ENCODE results near the gene DTNB.

DTNB gene

DNA sequence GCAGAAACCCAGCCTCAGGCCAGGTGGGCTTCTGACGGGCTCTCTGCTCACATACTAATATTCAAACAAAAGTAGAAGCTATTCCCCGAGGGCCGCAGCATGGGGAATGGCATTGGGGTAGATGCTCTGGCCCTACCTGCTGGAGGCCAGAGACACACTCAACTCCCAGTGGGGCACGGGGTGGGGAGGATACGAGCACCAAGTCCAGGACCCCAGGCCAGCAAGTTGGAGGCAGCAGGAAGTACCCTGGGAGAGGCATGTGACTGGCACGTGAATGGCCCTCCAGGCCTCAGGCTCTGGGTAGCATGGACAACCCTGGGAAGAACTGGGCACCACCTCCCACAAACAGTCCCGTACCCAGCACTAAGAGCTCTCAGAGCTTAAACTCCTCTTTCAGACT is 335.5 kb downstream of the DTNB start:
- H3K36me3 ChIP-seq (replicated peaks; ENCODE audit: low read depth, low read length): no peaks in the 10 kb centered on the region
- H3K4me2 ChIP-seq (ENCODE audit: low read length): no peak overlapping the region
- no peaks in the 10 kb centered on the region for H3K9me3 ChIP-seq (ENCODE audit: insufficient read depth, low read length)
- no peak overlapping the region for H2AFZ ChIP-seq (ENCODE audit: low read depth, low read length)
- peaks cover under 1% of the 10 kb centered on the region; the same call in 1 of the 2 replicates for H3K27me3 ChIP-seq (ENCODE audit: low read depth, low read length)
- TF ChIP-seq EZH2phosphoT487 (IDR thresholded peaks at IDR 0.05; ENCODE audit: low read depth): no peak
- TF ChIP-seq CTCF (IDR thresholded peaks at IDR 0.05; ENCODE audit: low read depth, low read length): no peak
- no peaks in the 10 kb centered on the region for H3K79me2 ChIP-seq (ENCODE audit: low read length)
- no peak overlapping the region for H3K9ac ChIP-seq (ENCODE audit: low read length)
- no peak overlapping the region for H3K4me3 ChIP-seq (ENCODE audit: low read length)
- no peak overlapping the region for H3K27ac ChIP-seq (ENCODE audit: low read length)
- H4K20me1 ChIP-seq (ENCODE audit: insufficient read depth, low read length): peaks cover 51% of the 10 kb centered on the region
- H3K4me1 ChIP-seq (ENCODE audit: low read length): peaks cover 4% of the 10 kb centered on the region; the same call in 1 of the 2 replicates

DNA sequence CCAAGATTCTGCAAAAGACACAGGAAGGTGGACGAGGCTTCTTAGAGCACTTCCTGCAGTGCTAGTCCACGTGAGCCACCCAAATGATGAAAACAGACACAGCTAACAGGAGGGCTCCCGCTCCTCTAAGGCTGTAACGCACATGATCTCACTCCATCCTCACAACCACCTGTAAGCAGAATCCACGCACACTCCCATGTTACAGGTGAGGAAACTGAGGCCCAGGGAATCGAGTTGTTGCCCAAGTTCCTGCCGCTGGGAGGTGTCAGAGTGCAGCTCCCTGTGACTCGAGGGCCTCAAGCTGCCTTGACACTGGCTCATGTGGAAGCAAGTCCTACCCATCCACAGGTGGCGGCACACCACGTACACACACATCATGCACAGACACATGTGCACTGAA is 336.1 kb downstream of the DTNB start:
- H3K79me2 ChIP-seq (ENCODE audit: low read length): no peaks in the 10 kb centered on the region
- no peaks in the 10 kb centered on the region for H3K9me3 ChIP-seq (ENCODE audit: insufficient read depth, low read length)
- no peak overlapping the region for H3K27ac ChIP-seq (ENCODE audit: low read length)
- no peak overlapping the region for H3K9ac ChIP-seq (ENCODE audit: low read length)
- no peaks in the 10 kb centered on the region for H3K36me3 ChIP-seq (replicated peaks; ENCODE audit: low read depth, low read length)
- H3K4me2 ChIP-seq (ENCODE audit: low read length): no peak overlapping the region
- no peak overlapping the region for H3K4me3 ChIP-seq (ENCODE audit: low read length)
- no peaks in the 10 kb centered on the region for H3K27me3 ChIP-seq (ENCODE audit: low read depth, low read length)
- TF ChIP-seq CTCF (IDR thresholded peaks at IDR 0.05; ENCODE audit: low read depth, low read length) (no peak), EZH2phosphoT487 (IDR thresholded peaks at IDR 0.05; ENCODE audit: low read depth) (no peak)
- H4K20me1 ChIP-seq (ENCODE audit: insufficient read depth, low read length): peaks cover 57% of the 10 kb centered on the region
- H2AFZ ChIP-seq (ENCODE audit: low read depth, low read length): no peak overlapping the region
- H3K4me1 ChIP-seq (ENCODE audit: low read length): no peaks in the 10 kb centered on the region

DNA sequence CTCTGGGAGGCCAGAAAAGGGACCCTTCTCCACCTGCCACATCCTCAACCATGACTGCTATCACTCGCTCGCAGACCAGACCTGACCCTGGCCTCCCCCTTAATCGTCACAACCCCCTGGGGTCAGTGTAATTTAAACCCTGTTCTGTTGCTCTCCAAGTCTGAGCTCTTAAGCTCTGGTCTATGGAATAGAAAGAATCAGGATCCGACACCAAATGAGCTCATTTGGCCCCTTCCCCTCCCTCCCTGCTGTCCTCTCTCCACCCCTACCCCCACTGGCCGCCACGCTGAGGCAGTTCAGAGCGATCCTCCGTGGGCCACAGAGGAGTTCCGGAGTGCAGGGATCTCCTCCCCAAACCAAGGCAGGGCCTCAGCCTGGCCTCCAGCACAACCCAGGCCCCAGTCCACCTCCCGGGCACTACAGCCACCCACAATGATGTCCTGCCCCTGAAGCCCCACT is 337.0 kb downstream of the DTNB start:
- Histone ChIP-seq H2AFZ (ENCODE audit: low read depth, low read length) (no peak overlapping the region), H3K4me3 (ENCODE audit: low read length) (no peak overlapping the region), H3K9me3 (ENCODE audit: insufficient read depth, low read length) (no peaks in the 10 kb centered on the region), H4K20me1 (ENCODE audit: insufficient read depth, low read length) (peaks cover 59% of the 10 kb centered on the region), H3K27me3 (ENCODE audit: low read depth, low read length) (no peaks in the 10 kb centered on the region), H3K9ac (ENCODE audit: low read length) (no peak overlapping the region), H3K27ac (ENCODE audit: low read length) (no peak overlapping the region), H3K4me2 (ENCODE audit: low read length) (no peak overlapping the region), H3K79me2 (ENCODE audit: low read length) (no peaks in the 10 kb centered on the region), H3K36me3 (replicated peaks; ENCODE audit: low read depth, low read length) (no peaks in the 10 kb centered on the region), H3K4me1 (ENCODE audit: low read length) (peaks cover 3% of the 10 kb centered on the region; the same call in 1 of the 2 replicates)
- TF ChIP-seq CTCF (IDR thresholded peaks at IDR 0.05; ENCODE audit: low read depth, low read length): no peak
- TF ChIP-seq EZH2phosphoT487 (IDR thresholded peaks at IDR 0.05; ENCODE audit: low read depth): no peak

GRCh38 chr2:25335971-25336370 is 337.4 kb downstream of the DTNB start:
- Histone ChIP-seq H3K4me1 (ENCODE audit: low read length) (peaks cover 3% of the 10 kb centered on the region; the same call in 1 of the 2 replicates), H3K27me3 (ENCODE audit: low read depth, low read length) (no peaks in the 10 kb centered on the region), H3K4me3 (ENCODE audit: low read length) (no peak overlapping the region), H3K27ac (ENCODE audit: low read length) (no peak overlapping the region), H3K4me2 (ENCODE audit: low read length) (no peak overlapping the region), H3K36me3 (replicated peaks; ENCODE audit: low read depth, low read length) (no peaks in the 10 kb centered on the region), H2AFZ (ENCODE audit: low read depth, low read length) (no peak overlapping the region), H3K9ac (ENCODE audit: low read length) (no peak overlapping the region), H3K9me3 (ENCODE audit: insufficient read depth, low read length) (no peaks in the 10 kb centered on the region), H4K20me1 (ENCODE audit: insufficient read depth, low read length) (peaks cover 64% of the 10 kb centered on the region), H3K79me2 (ENCODE audit: low read length) (no peaks in the 10 kb centered on the region)
- TF ChIP-seq CTCF (IDR thresholded peaks at IDR 0.05; ENCODE audit: low read depth, low read length) (no peak), EZH2phosphoT487 (IDR thresholded peaks at IDR 0.05; ENCODE audit: low read depth) (no peak)
